Spleen (tissue), 11 donors: ENCODE results near the gene INPP4B. TPM values are rescaled to one million over a fixed set of nuclear protein-coding genes. Genes with fewer than 3 reads are reported as not detected.

Experiments
- DNase-seq: peaks from one replicate; pipeline ENCODE4 v3.0.0-alpha.2; 2020
- H3K27ac ChIP-seq, 8 donors: fragments of 200-600 bp; sonication (generic) in 7 of 8; 1 replicate in 4 of 8; 2 replicates in 4 of 8; pipeline versions ENCODE4 v1.5.0 to v1.8.0; 2016 to 2021; ENCODE audit warnings: inconsistent platforms in 4 of 8, mild to moderate bottlenecking in 4 of 8, moderate library complexity in 1 of 8
- H3K27me3 ChIP-seq, 7 donors: fragments of 200-600 bp; sonication (generic) in 6 of 7; replicated peaks in 1 of 7; 1 replicate in 4 of 7; 2 replicates in 3 of 7; pipeline versions ENCODE4 v1.5.0 to v1.8.0; 2016 to 2021; ENCODE audit warnings: inconsistent platforms in 3 of 7, mild to moderate bottlenecking in 1 of 7
- H3K36me3 ChIP-seq, 6 donors: fragments of 200-600 bp; sonication (generic) in 5 of 6; 1 replicate in 4 of 6; 2 replicates in 2 of 6; pipeline versions ENCODE4 v1.5.0 to v1.8.0; 2016 to 2021; ENCODE audit warnings: inconsistent platforms in 2 of 6
- H3K4me1 ChIP-seq, 6 donors: fragments of 200-600 bp; sonication (generic) in 5 of 6; 1 replicate in 3 of 6; 2 replicates in 3 of 6; pipeline versions ENCODE4 v1.5.0 to v1.8.0; 2016 to 2021; ENCODE audit warnings: inconsistent platforms in 3 of 6
- H3K4me3 ChIP-seq, 8 donors: fragments of 200-600 bp; sonication (generic) in 7 of 8; 1 replicate in 4 of 8; 2 replicates in 4 of 8; pipeline versions ENCODE4 v1.5.0 to v1.8.0; 2016 to 2021; ENCODE audit warnings: inconsistent platforms in 4 of 8, mild to moderate bottlenecking in 4 of 8, moderate library complexity in 2 of 8
- H3K9me3 ChIP-seq, 8 donors: fragments of 200-600 bp; sonication (generic) in 7 of 8; 1 replicate in 4 of 8; 2 replicates in 4 of 8; pipeline versions ENCODE4 v1.5.0 to v1.8.0; 2016 to 2021; ENCODE audit warnings: inconsistent platforms in 4 of 8
- CTCF ChIP-seq, 11 experiments: fragments of 200-600 bp in 7 of 11; fragments of 450-650 bp in 4 of 11; sonication (generic) in 4 of 11; IDR thresholded peaks in 8 of 11; conservative IDR thresholded peaks in 3 of 11; 1 replicate in 7 of 11; 2 replicates in 4 of 11; pipeline versions ENCODE4 v1.4.0 to v1.8.0; 2016 to 2021; ENCODE audit warnings: antibody characterized with exemption in 11 of 11, inconsistent platforms in 4 of 11, mild to moderate bottlenecking in 1 of 11
- POLR2A ChIP-seq, 3 donors: fragments of 450-650 bp; IDR thresholded peaks; one replicate each; pipeline ENCODE4 v1.5.1; 2017; ENCODE audit warnings: antibody characterized with exemption in 3 of 3, mild to moderate bottlenecking in 1 of 3
- POLR2AphosphoS5 ChIP-seq, 3 donors: sonication (generic); formaldehyde crosslinking; IDR thresholded peaks; one replicate each; pipeline ENCODE4 v1.5.1; 2017; ENCODE audit warnings: antibody characterized with exemption in 3 of 3
- WGBS, 5 donors: extraction: QIAGEN DNeasy Blood & Tissue Kit in 3 of 5; methylation state at CpG; one replicate each; pipeline versions ENCODE4 v1.1.5 to v1.1.7; 2013 to 2018; 5-methylcytosine and 5-hydroxymethylcytosine counted together
- intact Hi-C: fragments of 100-400 bp; cut with DNase I; formaldehyde crosslinking; loops from one replicate; pipeline ENCODE4 v1.15.0; 2023; ENCODE audit warnings: low total_unique reads
- polyA plus RNA-seq, 3 donors: library from polyadenylated mRNA; stranded (reverse); fragments of 200-250 nt; gene quantifications; one replicate each; pipeline ENCODE4 v1.2.1, GENCODE V29; 2013
- total RNA-seq, 7 donors: library from RNA; depleted of rRNA in 3 of 7; stranded (reverse); fragments of >200 nt in 3 of 7; fragmentation: NEBNext Ultra II Directional in 4 of 7; extraction: Animal tissue kit (Norgen Biotek cat#: 25700) in 4 of 7; gene quantifications; one replicate each; pipeline versions ENCODE4 v1.1.0 to v1.2.1, GENCODE V29; 2016 to 2021
- donor health status: healthy with polysubstance abuse.
- donor health status: DM: no; HTN: no; CAD: no; lungs with moderate emphysema.
- donor health status: DM: no; HTN: no; CAD: no.
- donor health status: Bipolar disorder and iron deficiency.
- donor health status: healthy.
- donor health status: DM: no; HTN: no; CAD: no.
- donor health status: DM: yes; HTN: yes; CAD: no.

Gene INPP4B
- total and polyA plus RNA-seq, 10 donors, result 0.78 to 31.6 (median 26.8) TPM

GRCh38 chr4:142142366-142143054 lies 703.6 kb downstream of the INPP4B start:
- H3K27ac ChIP-seq, result no peak overlapping the region
- TF ChIP-seq CTCF (IDR thresholded peaks at IDR 0.05 in 8 of 11, conservative IDR thresholded peaks at IDR 0.05 in 3 of 11) (no peak), POLR2A (IDR thresholded peaks at IDR 0.05) (no peak), POLR2AphosphoS5 (IDR thresholded peaks at IDR 0.05) (no peak)
- no peaks in the 10 kb centered on the region for H3K9me3 ChIP-seq
- H3K36me3 ChIP-seq, result no peaks in the 10 kb centered on the region
- 74 to 82% (median 79%) methylated on average over 2 of the region's 2 CpGs for WGBS, 5 donors
- intact Hi-C loops, result no loop called here
- DNase-seq, result no peak
- H3K4me1 ChIP-seq, result no peaks in the 10 kb centered on the region
- no peak overlapping the region for H3K4me3 ChIP-seq
- no peaks in the 10 kb centered on the region for H3K27me3 ChIP-seq

DNA sequence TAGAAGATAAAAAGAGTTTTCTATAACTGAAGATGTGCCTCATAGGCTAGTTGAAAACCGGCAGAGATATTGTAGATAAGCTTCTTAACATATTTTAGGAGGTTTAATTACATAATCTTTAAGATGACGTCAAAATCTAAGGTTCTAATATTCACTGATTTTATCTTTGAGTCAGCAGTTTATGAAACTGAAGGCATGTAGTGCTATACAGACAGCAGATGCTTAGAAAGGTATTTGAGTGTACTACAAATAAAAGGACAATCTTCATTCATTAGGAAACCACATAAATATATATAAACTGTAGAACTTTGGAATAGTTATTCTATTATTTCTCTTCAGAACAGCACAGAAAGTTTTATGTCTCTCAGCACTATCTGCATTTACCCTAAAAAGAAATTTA lies 704.9 kb downstream of the INPP4B start:
- Histone ChIP-seq H3K36me3 (peaks cover 0 to 2% (median 0%) of the 10 kb centered on the region in 6 donors), H3K9me3 (no peaks in the 10 kb centered on the region), H3K27me3 (no peaks in the 10 kb centered on the region), H3K27ac (no peak overlapping the region), H3K4me1 (no peaks in the 10 kb centered on the region), H3K4me3 (no peak overlapping the region)
- TF ChIP-seq POLR2AphosphoS5 (IDR thresholded peaks at IDR 0.05) (no peak), CTCF (IDR thresholded peaks at IDR 0.05 in 8 of 11, conservative IDR thresholded peaks at IDR 0.05 in 3 of 11) (no peak), POLR2A (IDR thresholded peaks at IDR 0.05) (no peak)
- intact Hi-C loops, result no loop called here
- DNase-seq, result no peak
- 59 to 92% (median 84%) methylated on average over 2 of the region's 2 CpGs for WGBS, 5 donors

GRCh38 chr4:142130666-142131065 lies 715.4 kb downstream of the INPP4B start:
- Histone ChIP-seq H3K4me1 (peaks cover 0 to 15% (median 6%) of the 10 kb centered on the region in 6 donors), H3K9me3 (no peaks in the 10 kb centered on the region), H3K27ac (no peak overlapping the region), H3K27me3 (no peaks in the 10 kb centered on the region), H3K36me3 (peaks cover 0 to 6% (median under 1%) of the 10 kb centered on the region in 6 donors), H3K4me3 (no peak overlapping the region)
- DNase-seq, result no peak
- no peak for TF ChIP-seq CTCF (IDR thresholded peaks at IDR 0.05 in 8 of 11, conservative IDR thresholded peaks at IDR 0.05 in 3 of 11)
- intact Hi-C loops, result no loop called here
- WGBS, 5 donors, result 62 to 89% (median 79%) methylated on average over 1 of the region's 1 CpG

DNA sequence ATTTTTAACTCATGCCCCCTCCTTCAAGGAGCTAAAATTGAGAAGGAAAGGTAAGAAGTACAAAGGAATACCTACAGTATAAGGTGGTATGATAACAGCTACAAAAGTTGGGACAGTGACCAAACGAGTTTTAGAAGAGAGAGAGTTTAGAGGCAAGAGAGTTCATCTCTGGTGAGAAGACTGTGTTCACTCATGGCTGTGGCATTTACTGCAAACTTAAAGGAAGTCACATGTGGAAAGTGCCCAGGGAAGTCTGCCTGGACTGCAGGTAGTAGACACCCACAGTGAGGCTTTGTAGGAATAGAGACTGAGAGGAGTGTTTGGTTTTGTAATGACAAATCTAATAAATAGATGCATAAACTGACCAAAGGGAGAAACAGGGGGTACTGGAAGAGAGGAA lies 716.2 kb downstream of the INPP4B start:
- no peak overlapping the region for H3K4me3 ChIP-seq
- H3K36me3 ChIP-seq, result no peaks in the 10 kb centered on the region
- TF ChIP-seq CTCF (IDR thresholded peaks at IDR 0.05 in 8 of 11, conservative IDR thresholded peaks at IDR 0.05 in 3 of 11) (no peak), POLR2AphosphoS5 (IDR thresholded peaks at IDR 0.05) (no peak), POLR2A (IDR thresholded peaks at IDR 0.05) (no peak)
- DNase-seq, result no peak
- H3K9me3 ChIP-seq, result no peaks in the 10 kb centered on the region
- peak overlapping the region in 1 of 8 donors; percentile 52 for H3K27ac ChIP-seq
- intact Hi-C loops, result loop anchor here (5.0 kb wide), 1 partner anchor 712 kb away; no protein-coding TSS in a partner anchor
- no peaks in the 10 kb centered on the region for H3K27me3 ChIP-seq
- 63 to 86% (median 82%) methylated on average over 1 of the region's 1 CpG for WGBS, 5 donors
- H3K4me1 ChIP-seq, result peaks cover 0 to 15% (median 6%) of the 10 kb centered on the region in 6 donors
